ENCODE measurements around the gene DENND6B.

The DENND6B gene

GRCh38 chr22:50302041-50302541 is 24.7 kb downstream of the DENND6B start:
- no peak for DNase-seq

GRCh38 chr22:50301581-50301991 is 25.2 kb downstream of the DENND6B start:
- DNase-seq, result peak; percentile 79

- DNase-seq, result no peak
Observed at GRCh38 chr22:50300620-50301257, 26.1 kb downstream of the DENND6B start.

- DNase-seq, result no peak
Observed at GRCh38 chr22:50299785-50300619, 26.8 kb downstream of the DENND6B start.

- DNase-seq, result no peak
Observed at GRCh38 chr22:50298937-50299784, 27.7 kb downstream of the DENND6B start.

- DNase-seq, result no peak
Observed at GRCh38 chr22:50298266-50298637, 28.6 kb downstream of the DENND6B start.

- DNase-seq, result no peak
Observed at GRCh38 chr22:50297510-50298265, 29.1 kb downstream of the DENND6B start.

GRCh38 chr22:50296658-50297490 is 29.9 kb downstream of the DENND6B start:
- no peak for DNase-seq

- no peak for DNase-seq
Observed at GRCh38 chr22:50294319-50294656, 32.5 kb downstream of the DENND6B start.

- no peak for DNase-seq
Observed at GRCh38 chr22:50293441-50294318, 33.1 kb downstream of the DENND6B start.

- no peak for DNase-seq
Observed at GRCh38 chr22:50292643-50293440, 34.0 kb downstream of the DENND6B start.

- no peak for DNase-seq
Observed at GRCh38 chr22:50289942-50290630, 36.7 kb downstream of the DENND6B start.

- no peak for DNase-seq
Observed at GRCh38 chr22:50289151-50289941, 37.5 kb downstream of the DENND6B start.

GRCh38 chr22:50287731-50288130 is 39.1 kb downstream of the DENND6B start:
- no peak for DNase-seq

- DNase-seq, result no peak
Observed at GRCh38 chr22:50286701-50287318, 40.0 kb downstream of the DENND6B start.

- DNase-seq, result no peak
Observed at GRCh38 chr22:50286275-50286674, 40.5 kb downstream of the DENND6B start.

GRCh38 chr22:50285568-50286229 is 41.1 kb downstream of the DENND6B start:
- no peak for DNase-seq
